HepG2 (cell line): Measurements from ENCODE around the gene UGT1A4. TPM values are rescaled to one million over a fixed set of nuclear protein-coding genes. Genes with fewer than 3 reads are reported as not detected.
"Not testable (repeated sequence)": the region's sequence is repeated elsewhere in the genome, so short reads cannot be mapped to it uniquely, and the experiment has no call there.

Experiments used
- ATAC-seq: fragments of 200-7000 bp; cut with Tn5 transposase; 3 replicates; pipeline ENCODE4 v1.9.1; 2020; ENCODE audit warnings: mild to moderate bottlenecking, moderate library complexity
- BruUV-seq: library from RNA; stranded (reverse); fragments of 400-500 nt; replicated peaks from 2 replicates; lab custom pipeline; 2021; lab: Mats Ljungman, UMichigan
- CTCF ChIA-PET: fragments of 300-600 bp; formaldehyde crosslinking; extraction: SDS; loops from one replicate; lab custom pipeline; 2021; ENCODE audit warnings: low total read pairs, inconsistent platforms, low intra/inter-chr PET ratio; lab: Yijun Ruan, JAX
- POLR2A ChIA-PET: fragments of 350-600 bp; sonication (Branson Sonifier 250); formaldehyde crosslinking; loops from one replicate; lab custom pipeline; 2020; ENCODE audit warnings: antibody characterized with exemption, inconsistent platforms; lab: Yijun Ruan, JAX
- DNase-seq: peaks from one replicate; pipeline ENCODE4 v3.0.0-alpha.2; 2015; ENCODE audit warnings: low spot score
- FAIRE-seq: peaks from 3 replicates; lab custom pipeline; 2011; peaks lifted over from hg19 to GRCh38; lab: Jason Lieb, UNC
- H2AFZ ChIP-seq: one replicate; pipeline ENCODE4 v1.6.1; 2011; ENCODE audit warnings: low read length, inconsistent platforms
- H3K27ac ChIP-seq: fragments of 300-600 bp; 3 replicates; pipeline ENCODE4 v1.8.0; 2011; ENCODE audit warnings: mixed run types, mild to moderate bottlenecking, mixed read lengths, low read length, inconsistent platforms; ENCODE audit not compliant: insufficient read depth; ENCODE audit errors: extremely low read length
- H3K27me3 ChIP-seq, 2 experiments: fragments of 200-600 bp in 1 of 2; 2 replicates in 1 of 2; 3 replicates in 1 of 2; pipeline versions ENCODE4 v1.6.0 to v1.8.0; 2011; ENCODE audit warnings: low read length in 2 of 2, mild to moderate bottlenecking in 2 of 2, moderate library complexity in 2 of 2, inconsistent platforms in 1 of 2; ENCODE audit not compliant: insufficient read depth in 2 of 2, control insufficient read depth in 1 of 2
- H3K36me3 ChIP-seq, 2 experiments: fragments of 200-600 bp in 1 of 2; replicated peaks in 1 of 2; 2 replicates in 1 of 2; 3 replicates in 1 of 2; pipeline versions ENCODE4 v1.5.1 to v1.8.0; 2011; ENCODE audit warnings: low read length in 2 of 2, inconsistent platforms in 1 of 2; ENCODE audit not compliant: insufficient read depth in 2 of 2, control insufficient read depth in 1 of 2
- H3K4me1 ChIP-seq: 2 replicates; pipeline ENCODE4 v1.5.1; 2012; ENCODE audit warnings: low read length, inconsistent platforms; ENCODE audit not compliant: insufficient read depth
- H3K4me2 ChIP-seq: 2 replicates; pipeline ENCODE4 v1.6.0; 2011; ENCODE audit warnings: low read depth, low read length, inconsistent platforms
- H3K4me3 ChIP-seq, 3 experiments: fragments of 200-600 bp in 1 of 3; sonication (generic), shearing (Covaris generic) in 1 of 3; replicated peaks in 1 of 3; 2 replicates each; pipeline ENCODE4 v1.5.1; 2011 to 2016; ENCODE audit warnings: low read length in 3 of 3, inconsistent platforms in 2 of 3, low read depth in 2 of 3, mild to moderate bottlenecking in 2 of 3, control low read depth in 1 of 3, mixed read lengths in 1 of 3; ENCODE audit not compliant: insufficient read depth in 1 of 3
- H3K79me2 ChIP-seq: one replicate; pipeline ENCODE4 v1.6.1; 2011; ENCODE audit warnings: low read length, inconsistent platforms; ENCODE audit not compliant: insufficient read depth
- H3K9ac ChIP-seq: 2 replicates; pipeline ENCODE4 v1.6.0; 2011; ENCODE audit warnings: mild to moderate bottlenecking, low read depth, low read length, inconsistent platforms; ENCODE audit not compliant: insufficient read depth
- H3K9me3 ChIP-seq: 2 replicates; pipeline ENCODE4 v1.5.1; 2012; ENCODE audit warnings: mild to moderate bottlenecking, low read length
- H4K20me1 ChIP-seq: 2 replicates; pipeline ENCODE4 v1.6.0; 2011; ENCODE audit warnings: inconsistent platforms, mild to moderate bottlenecking, low read length, moderate library complexity; ENCODE audit not compliant: insufficient read depth
- FOXA1 ChIP-seq, 2 experiments: fragments of 450-650 bp in 1 of 2; sonication (generic) in 1 of 2; formaldehyde crosslinking in 1 of 2; IDR thresholded peaks; 2 replicates each; pipeline versions ENCODE4 v1.4.0 to v1.6.1; 2016 to 2020; ENCODE audit warnings: missing genetic modification reagents in 1 of 2
- KLF13 ChIP-seq: sonication (generic); formaldehyde crosslinking; IDR thresholded peaks from 2 replicates; pipeline ENCODE4 v1.4.0; 2020; ENCODE audit warnings: mild to moderate bottlenecking, missing genetic modification reagents
- RBM39 ChIP-seq: fragments of 200-400 bp; formaldehyde crosslinking; IDR thresholded peaks from one replicate; pipeline ENCODE4 v1.6.1; 2018; ENCODE audit warnings: antibody characterized with exemption, mild to moderate bottlenecking, low read depth, low read length; ENCODE audit not compliant: poor library complexity, severe bottlenecking
- SMAD3 ChIP-seq: sonication (generic); formaldehyde crosslinking; IDR thresholded peaks from 2 replicates; pipeline ENCODE4 v1.4.0; 2020; ENCODE audit warnings: missing genetic modification reagents
- ZBTB8A ChIP-seq: sonication (generic); formaldehyde crosslinking; IDR thresholded peaks from 2 replicates; pipeline ENCODE4 v1.4.0; 2020; ENCODE audit warnings: mild to moderate bottlenecking, low read depth, missing genetic modification reagents, borderline replicate concordance
- ZNF446 ChIP-seq: sonication (generic); formaldehyde crosslinking; IDR thresholded peaks from 2 replicates; pipeline ENCODE4 v1.5.0; 2020; ENCODE audit warnings: mild to moderate bottlenecking, missing genetic modification reagents
- WGBS: methylation state at CpG from one replicate; pipeline ENCODE4 v1.1.6; 2017; ENCODE audit warnings: low lambda C conversion rate; 5-methylcytosine and 5-hydroxymethylcytosine counted together
- in situ Hi-C: cut with HindIII; loops from 2 replicates; pipeline ENCODE4 v1.10.0; 2017; ENCODE audit warnings: low pct_unique_long_range_greater_than_20kb; ENCODE audit not compliant: extremely low pct_ligation_motif_present
- intact Hi-C: fragments of 100-400 bp; cut with micrococcal nuclease; formaldehyde crosslinking; loops from one replicate; pipeline ENCODE4 v1.10.0; 2022; ENCODE audit not compliant: unreplicated experiment
- polyA plus RNA-seq, 8 experiments: library from polyadenylated mRNA; depleted of rRNA in 3 of 8; stranded (reverse) in 7 of 8; unstranded in 1 of 8; fragments of >200 nt; fragmentation: Illumina TruSeq in 4 of 8; extraction: Trizol in 4 of 8; gene quantifications; 2 replicates each; pipeline versions ENCODE4 v1.2.1 to v1.2.3, GENCODE V29; 2011 to 2016; ENCODE audit warnings: low read depth in 4 of 8, missing spikeins in 1 of 8, mixed read lengths in 1 of 8; ENCODE audit not compliant: insufficient read depth in 1 of 8
- total RNA-seq, 5 experiments: library from RNA; depleted of rRNA; stranded (reverse); fragments of >200 nt; fragmentation: Illumina TruSeq; extraction: Trizol; gene quantifications; 2 replicates each; pipeline ENCODE4 v1.2.3, GENCODE V29; 2016; ENCODE audit warnings: low read depth in 1 of 5
- TF ChIP-seq, protein P1 (sequence below): sonication (generic); formaldehyde crosslinking; IDR thresholded peaks from 2 replicates; pipeline ENCODE4 v1.5.0; 2020; ENCODE audit warnings: missing genetic modification reagents
- TF ChIP-seq, protein P2 (sequence below): sonication (generic); formaldehyde crosslinking; IDR thresholded peaks from 2 replicates; pipeline ENCODE4 v1.5.0; 2020; ENCODE audit warnings: missing genetic modification reagents

Gene UGT1A4
- total and polyA plus RNA-seq, 2 of the 13 experiments (the other 11 are each of a cell fraction or from before 2014, with no cell fraction given): not detected

DNA sequence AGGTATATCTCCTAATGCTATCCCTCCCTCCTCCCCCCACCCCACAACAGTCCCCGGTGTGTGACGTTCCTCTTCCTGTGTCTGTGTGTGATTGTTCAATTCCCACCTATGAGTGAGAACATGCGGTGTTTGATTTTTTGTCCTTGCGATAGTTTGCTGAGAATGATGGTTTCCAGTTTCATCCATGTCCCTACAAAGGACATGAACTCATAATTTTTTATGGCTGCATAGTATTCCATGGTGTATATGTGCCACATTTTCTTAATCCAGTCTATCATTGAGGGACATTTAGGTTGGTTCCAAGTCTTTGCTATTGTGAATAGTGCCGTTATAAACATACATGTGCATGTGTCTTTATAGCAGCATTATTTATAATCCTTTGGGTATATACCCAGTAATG is 17.7 kb upstream of the UGT1A4 start:
- H3K9me3 ChIP-seq, H3K4me2 ChIP-seq, H2AFZ ChIP-seq, ATAC-seq, H3K4me1 ChIP-seq, H3K27me3 ChIP-seq, FAIRE-seq, H3K36me3 ChIP-seq, DNase-seq, in situ Hi-C loops, CTCF ChIA-PET, H3K4me3 ChIP-seq, H3K79me2 ChIP-seq, BruUV-seq, POLR2A ChIA-PET, intact Hi-C loops, H4K20me1 ChIP-seq, H3K9ac ChIP-seq, H3K27ac ChIP-seq: not testable (repeated sequence)
- WGBS: 90% methylated on average over 5 of the region's 5 CpGs

- WGBS: 65% methylated on average over 3 of the region's 3 CpGs
- in situ Hi-C loops (no loop called here), intact Hi-C loops (no loop called here)
- Histone ChIP-seq H3K36me3 (no peaks in the 10 kb centered on the region), H3K9me3 (no peaks in the 10 kb centered on the region), H3K27me3 (no peaks in the 10 kb centered on the region), H3K9ac (no peak overlapping the region), H4K20me1 (no peaks in the 10 kb centered on the region), H3K27ac (no peak overlapping the region), H3K4me3 (no peak overlapping the region), H2AFZ (no peak overlapping the region), H3K4me2 (no peak overlapping the region), H3K79me2 (no peaks in the 10 kb centered on the region), H3K4me1 (no peaks in the 10 kb centered on the region)
- ChIA-PET CTCF (no interaction called here), POLR2A (no interaction called here)
- DNase-seq (no peak), FAIRE-seq (no peak), ATAC-seq (no peak)
- BruUV-seq: no TSS peak
- TF ChIP-seq SMAD3: no peak
- TF ChIP-seq KLF13: no peak
- TF ChIP-seq FOXA1 (IDR thresholded peaks at IDR 0.05): no peak
- TF ChIP-seq FOXA1 (CRISPR knock-in tag; IDR thresholded peaks at IDR 0.05): no peak
- no peak for TF ChIP-seq ZBTB8A
- TF ChIP-seq RBM39: no peak
- no peak for TF ChIP-seq ZNF446 (CRISPR knock-in tag)
- TF ChIP-seq, protein P1, sequence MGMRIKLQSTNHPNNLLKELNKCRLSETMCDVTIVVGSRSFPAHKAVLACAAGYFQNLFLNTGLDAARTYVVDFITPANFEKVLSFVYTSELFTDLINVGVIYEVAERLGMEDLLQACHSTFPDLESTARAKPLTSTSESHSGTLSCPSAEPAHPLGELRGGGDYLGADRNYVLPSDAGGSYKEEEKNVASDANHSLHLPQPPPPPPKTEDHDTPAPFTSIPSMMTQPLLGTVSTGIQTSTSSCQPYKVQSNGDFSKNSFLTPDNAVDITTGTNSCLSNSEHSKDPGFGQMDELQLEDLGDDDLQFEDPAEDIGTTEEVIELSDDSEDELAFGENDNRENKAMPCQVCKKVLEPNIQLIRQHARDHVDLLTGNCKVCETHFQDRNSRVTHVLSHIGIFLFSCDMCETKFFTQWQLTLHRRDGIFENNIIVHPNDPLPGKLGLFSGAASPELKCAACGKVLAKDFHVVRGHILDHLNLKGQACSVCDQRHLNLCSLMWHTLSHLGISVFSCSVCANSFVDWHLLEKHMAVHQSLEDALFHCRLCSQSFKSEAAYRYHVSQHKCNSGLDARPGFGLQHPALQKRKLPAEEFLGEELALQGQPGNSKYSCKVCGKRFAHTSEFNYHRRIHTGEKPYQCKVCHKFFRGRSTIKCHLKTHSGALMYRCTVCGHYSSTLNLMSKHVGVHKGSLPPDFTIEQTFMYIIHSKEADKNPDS (CRISPR knock-in tag): no peak
- TF ChIP-seq, protein P2, sequence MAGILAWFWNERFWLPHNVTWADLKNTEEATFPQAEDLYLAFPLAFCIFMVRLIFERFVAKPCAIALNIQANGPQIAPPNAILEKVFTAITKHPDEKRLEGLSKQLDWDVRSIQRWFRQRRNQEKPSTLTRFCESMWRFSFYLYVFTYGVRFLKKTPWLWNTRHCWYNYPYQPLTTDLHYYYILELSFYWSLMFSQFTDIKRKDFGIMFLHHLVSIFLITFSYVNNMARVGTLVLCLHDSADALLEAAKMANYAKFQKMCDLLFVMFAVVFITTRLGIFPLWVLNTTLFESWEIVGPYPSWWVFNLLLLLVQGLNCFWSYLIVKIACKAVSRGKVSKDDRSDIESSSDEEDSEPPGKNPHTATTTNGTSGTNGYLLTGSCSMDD (CRISPR knock-in tag): no peak
Observed at GRCh38 chr2:233702238-233702637, 16.3 kb upstream of the UGT1A4 start.
